Measurements from ENCODE around the gene LIF. TPM values are rescaled to one million over a fixed set of nuclear protein-coding genes. Genes with fewer than 3 reads are reported as not detected.

LIF gene
- total RNA-seq, 4 donors from 2014 or later = 4.0 to 5.2 (median 4.4) TPM

DNA sequence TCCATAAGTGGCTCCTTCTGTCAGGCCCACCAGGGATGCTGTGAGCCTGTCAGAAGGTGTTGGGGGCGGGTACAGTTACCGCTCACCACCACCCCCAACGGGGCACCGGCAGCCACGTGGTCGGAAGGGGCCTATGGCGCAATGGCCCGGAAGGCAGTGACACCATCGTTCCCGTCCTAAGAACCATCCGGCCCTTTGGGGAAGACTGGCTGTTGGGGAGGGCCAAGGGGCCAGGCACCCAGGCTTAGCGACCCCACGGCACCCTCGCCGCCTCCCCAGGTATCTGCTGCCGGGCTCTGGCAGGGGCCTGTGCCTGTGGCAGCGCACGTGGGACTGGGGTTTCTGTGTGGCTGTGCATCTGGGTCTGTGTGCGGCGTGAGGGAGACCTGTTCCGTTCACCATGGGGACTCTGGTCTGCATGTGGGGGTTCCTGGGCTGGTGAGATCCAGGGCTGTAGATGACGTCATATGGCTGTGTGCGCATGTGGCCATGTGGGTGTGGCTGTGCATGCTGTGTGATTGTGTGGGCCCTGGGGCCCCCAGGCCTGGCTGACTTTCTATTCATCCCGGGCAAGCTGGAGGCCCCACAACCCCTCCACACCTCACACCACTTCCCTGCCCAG, 19.4 kb upstream of the LIF start:
- H3K27ac ChIP-seq = peak overlapping the region; percentile 61 to 68 (median 66)
- in situ Hi-C loops (cut with MboI; ENCODE audit: low pct_ligation_motif_present in 1 of 4, low pct_unique_long_range_greater_than_20kb in 1 of 4, low sequenced_read_pairs in 3 of 4) = loop anchor here in 3 of 4 donors (10.0 kb wide), 3 partner anchors 119 to 161 kb away; partner anchors contain the start of genes RNF215 (in 1 of the 3) and SEC14L2 (in 1 of the 3)
- intact Hi-C loops (cut with DNase I; ENCODE audit: low total_unique reads) = loop anchor here (10.0 kb wide), 1 partner anchor 89 kb away; the partner anchor contains the start of genes CCDC157 and SF3A1

DNA sequence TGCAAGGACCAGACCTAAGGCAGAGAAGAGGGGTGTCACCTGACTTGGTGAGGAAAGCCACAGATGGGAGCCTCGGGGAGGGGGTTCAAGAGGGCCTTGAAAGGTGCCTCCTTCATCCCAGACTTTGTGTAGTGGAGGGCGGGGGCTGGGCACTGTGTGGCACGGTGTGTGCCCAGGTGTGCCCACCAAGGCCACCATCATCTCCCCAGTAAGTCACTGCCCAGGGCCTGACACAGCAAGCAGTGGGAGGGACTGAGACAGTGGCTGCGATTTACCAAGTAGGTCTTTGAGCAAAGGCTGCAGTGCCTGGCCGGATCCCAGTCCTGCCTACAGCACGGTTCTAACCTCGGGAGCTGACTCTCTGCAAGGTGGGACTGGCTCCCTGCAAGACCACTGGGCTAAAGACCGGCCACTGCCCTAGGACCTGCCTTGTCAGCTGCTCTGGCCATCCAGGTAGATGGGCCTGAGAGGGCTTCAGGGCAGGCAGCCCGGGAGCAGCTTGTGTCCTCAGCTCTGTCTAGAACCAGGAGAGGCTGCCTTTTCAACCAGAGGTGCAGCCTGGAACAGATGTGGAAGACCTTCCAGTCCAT, 18.7 kb upstream of the LIF start:
- 60 to 81% methylated on average over 1 to 7 of the region's 9 CpGs for WGBS, 2 donors (ENCODE audit: low coverage in 1 of 2)
- H3K27ac ChIP-seq = peak overlapping the region in 1 of 4 donors; percentile 61
- H3K36me3 ChIP-seq = no peaks in the 10 kb centered on the region
- no peak for DNase-seq
- H3K9me3 ChIP-seq = no peaks in the 10 kb centered on the region
- no peaks in the 10 kb centered on the region for H3K27me3 ChIP-seq
- TF ChIP-seq POLR2AphosphoS5 (IDR thresholded peaks at IDR 0.05) = no peak
- TF ChIP-seq POLR2A (IDR thresholded peaks at IDR 0.05) = no peak
- TF ChIP-seq, protein P1, sequence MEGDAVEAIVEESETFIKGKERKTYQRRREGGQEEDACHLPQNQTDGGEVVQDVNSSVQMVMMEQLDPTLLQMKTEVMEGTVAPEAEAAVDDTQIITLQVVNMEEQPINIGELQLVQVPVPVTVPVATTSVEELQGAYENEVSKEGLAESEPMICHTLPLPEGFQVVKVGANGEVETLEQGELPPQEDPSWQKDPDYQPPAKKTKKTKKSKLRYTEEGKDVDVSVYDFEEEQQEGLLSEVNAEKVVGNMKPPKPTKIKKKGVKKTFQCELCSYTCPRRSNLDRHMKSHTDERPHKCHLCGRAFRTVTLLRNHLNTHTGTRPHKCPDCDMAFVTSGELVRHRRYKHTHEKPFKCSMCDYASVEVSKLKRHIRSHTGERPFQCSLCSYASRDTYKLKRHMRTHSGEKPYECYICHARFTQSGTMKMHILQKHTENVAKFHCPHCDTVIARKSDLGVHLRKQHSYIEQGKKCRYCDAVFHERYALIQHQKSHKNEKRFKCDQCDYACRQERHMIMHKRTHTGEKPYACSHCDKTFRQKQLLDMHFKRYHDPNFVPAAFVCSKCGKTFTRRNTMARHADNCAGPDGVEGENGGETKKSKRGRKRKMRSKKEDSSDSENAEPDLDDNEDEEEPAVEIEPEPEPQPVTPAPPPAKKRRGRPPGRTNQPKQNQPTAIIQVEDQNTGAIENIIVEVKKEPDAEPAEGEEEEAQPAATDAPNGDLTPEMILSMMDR (IDR thresholded peaks at IDR 0.05) = no peak
- no peak for TF ChIP-seq EP300 (IDR thresholded peaks at IDR 0.05; ENCODE audit: low read depth)
- H3K4me1 ChIP-seq = peaks cover 0 to 13% (median 0%) of the 10 kb centered on the region in 4 donors
- intact Hi-C loops (cut with DNase I; ENCODE audit: low total_unique reads) = loop anchor here (10.0 kb wide), 1 partner anchor 90 kb away; the partner anchor contains the start of genes CCDC157 and SF3A1
- no peak overlapping the region for H3K4me3 ChIP-seq
- in situ Hi-C loops (cut with MboI; ENCODE audit: low pct_ligation_motif_present in 1 of 4, low pct_unique_long_range_greater_than_20kb in 1 of 4, low sequenced_read_pairs in 3 of 4) = loop anchor here in 3 of 4 donors (10.0 kb wide), 3 partner anchors 120 to 160 kb away; partner anchors contain the start of genes RNF215 (in 1 of the 3) and SEC14L2 (in 1 of the 3)

More for the DNA sequence above, 19.4 kb upstream of the LIF start:
- Histone ChIP-seq H3K36me3 (no peaks in the 10 kb centered on the region), H3K4me3 (peak overlapping the region in 3 of 4 donors; percentile 11 to 38 (median 22)), H3K4me1 (peaks cover 0 to 13% (median 0%) of the 10 kb centered on the region in 4 donors), H3K27me3 (no peaks in the 10 kb centered on the region), H3K9me3 (no peaks in the 10 kb centered on the region)
- 71% methylated on average over 20 of the region's 24 CpGs; no CpG with 5 or more reads in 1 of the 2 donors for WGBS, 2 donors (ENCODE audit: low coverage in 1 of 2)
- DNase-seq = peak; percentile 73
- TF ChIP-seq, protein P1 (IDR thresholded peaks at IDR 0.05) = no peak
- no peak for TF ChIP-seq EP300 (IDR thresholded peaks at IDR 0.05; ENCODE audit: low read depth)
- TF ChIP-seq POLR2AphosphoS5 (IDR thresholded peaks at IDR 0.05) = peak; percentile 44 to 70 (median 54)
- TF ChIP-seq POLR2A (IDR thresholded peaks at IDR 0.05) = peak; percentile 29

DNA sequence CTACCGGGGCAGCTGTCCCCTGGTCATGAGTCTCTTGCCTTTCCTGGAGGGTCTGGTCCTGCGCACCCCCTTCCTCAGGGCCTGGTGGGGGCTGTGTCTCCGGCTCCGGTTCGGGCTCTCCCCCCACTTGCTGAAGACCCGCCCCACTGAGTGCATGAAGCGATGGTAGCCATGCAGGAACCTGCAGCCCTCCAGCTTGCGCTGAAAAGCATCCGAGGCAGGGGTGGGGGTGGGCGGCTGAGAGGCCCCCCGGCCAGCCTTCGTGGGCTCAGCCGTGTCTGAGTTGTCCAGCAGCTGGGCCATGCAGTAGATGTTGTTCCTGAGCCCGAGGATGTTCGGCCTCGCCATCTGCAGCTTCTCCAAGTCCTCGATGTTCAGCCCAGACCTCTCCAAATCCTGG, 17.3 kb upstream of the LIF start:
- Histone ChIP-seq H3K36me3 (no peaks in the 10 kb centered on the region), H3K4me1 (peaks cover 0 to 13% (median under 1%) of the 10 kb centered on the region in 4 donors), H3K9me3 (no peaks in the 10 kb centered on the region), H3K27me3 (no peaks in the 10 kb centered on the region), H3K4me3 (no peak overlapping the region), H3K27ac (no peak overlapping the region)
- intact Hi-C loops (cut with DNase I; ENCODE audit: low total_unique reads) (loop anchor here (2.0 to 10.0 kb wide), 3 partner anchors 91 to 223 kb away; partner anchors contain the start of genes CCDC157 and SF3A1), in situ Hi-C loops (cut with MboI; ENCODE audit: low pct_ligation_motif_present in 1 of 4, low pct_unique_long_range_greater_than_20kb in 1 of 4, low sequenced_read_pairs in 3 of 4) (loop anchor here in 3 of 4 donors (10.0 kb wide), 3 partner anchors 121 to 159 kb away; partner anchors contain the start of genes RNF215 (in 1 of the 3) and SEC14L2 (in 1 of the 3))
- WGBS, 2 donors (ENCODE audit: low coverage in 1 of 2) = 94% methylated on average over 16 of the region's 17 CpGs; no CpG with 5 or more reads in 1 of the 2 donors
- no peak for DNase-seq
- TF ChIP-seq POLR2A (IDR thresholded peaks at IDR 0.05) = no peak
- no peak for TF ChIP-seq EP300 (IDR thresholded peaks at IDR 0.05; ENCODE audit: low read depth)
- TF ChIP-seq, protein P1 (IDR thresholded peaks at IDR 0.05) = no peak
- no peak for TF ChIP-seq POLR2AphosphoS5 (IDR thresholded peaks at IDR 0.05)
